Small intestine (tissue), 7 donors: ENCODE results near the gene MAP3K5. TPM values are rescaled to one million over a fixed set of nuclear protein-coding genes. Genes with fewer than 3 reads are reported as not detected.
"Not testable (repeated sequence)": the region's sequence is repeated elsewhere in the genome, so short reads cannot be mapped to it uniquely, and the experiment has no call there.

Source experiments
- DNase-seq, 2 donors: peaks; one replicate each; pipeline versions ENCODE4 v3.0.0 to v3.0.0-alpha.2; 2013
- FAIRE-seq: peaks from 2 replicates; lab custom pipeline; 2012; peaks lifted over from hg19 to GRCh38; lab: Jason Lieb, UNC
- H3K27ac ChIP-seq, 3 donors: one replicate each; pipeline ENCODE4 v1.5.1; 2013; ENCODE audit warnings: low read length in 2 of 3, mild to moderate bottlenecking in 2 of 3, control low read depth in 1 of 3, inconsistent platforms in 1 of 3, low read depth in 1 of 3, moderate library complexity in 1 of 3
- H3K27me3 ChIP-seq, 3 donors: one replicate each; pipeline ENCODE4 v1.6.1; 2013; ENCODE audit warnings: low read length in 3 of 3, inconsistent platforms in 1 of 3; ENCODE audit not compliant: control insufficient read depth in 3 of 3, insufficient read depth in 3 of 3
- H3K36me3 ChIP-seq, 3 donors: one replicate each; pipeline ENCODE4 v1.6.1; 2013; ENCODE audit warnings: low read length in 3 of 3, inconsistent platforms in 1 of 3, low read depth in 1 of 3, mild to moderate bottlenecking in 1 of 3, moderate library complexity in 1 of 3; ENCODE audit not compliant: control insufficient read depth in 3 of 3, insufficient read depth in 2 of 3
- H3K4me1 ChIP-seq, 3 donors: one replicate each; pipeline ENCODE4 v1.6.1; 2013; ENCODE audit warnings: low read length in 2 of 3, inconsistent platforms in 1 of 3, low read depth in 1 of 3, mild to moderate bottlenecking in 1 of 3, moderate library complexity in 1 of 3; ENCODE audit not compliant: control insufficient read depth in 3 of 3, insufficient read depth in 2 of 3
- H3K4me3 ChIP-seq, 3 donors: one replicate each; pipeline ENCODE4 v1.5.1; 2013; ENCODE audit warnings: low read length in 3 of 3, control low read depth in 1 of 3, inconsistent platforms in 1 of 3, low read depth in 1 of 3, mild to moderate bottlenecking in 1 of 3, moderate library complexity in 1 of 3
- H3K9me3 ChIP-seq, 2 donors: one replicate each; pipeline ENCODE4 v1.6.1; 2013; ENCODE audit warnings: low read depth in 1 of 2, low read length in 1 of 2; ENCODE audit not compliant: control insufficient read depth in 2 of 2, insufficient read depth in 1 of 2
- WGBS, 3 donors: extraction: QIAGEN DNeasy Blood & Tissue Kit; methylation state at CpG; one replicate each; pipeline ENCODE4 v1.1.7; 2013; 5-methylcytosine and 5-hydroxymethylcytosine counted together
- polyA plus RNA-seq, 4 donors: library from polyadenylated mRNA; stranded (reverse) in 3 of 4; unstranded in 1 of 4; fragments of 200-250 nt in 3 of 4; fragments of 120-200 nt in 1 of 4; gene quantifications; one replicate each; pipeline versions ENCODE4 v1.2.1 to v1.2.3, GENCODE V29; 2013
- donor health status: healthy with polysubstance abuse.
- donor health status: control.
- donor health status: control.
- donor health status: Bipolar disorder and iron deficiency.
- donor health status: healthy.

Gene MAP3K5
- polyA plus RNA-seq, 4 donors: 5.4 to 9.5 (median 7.0) TPM

DNA sequence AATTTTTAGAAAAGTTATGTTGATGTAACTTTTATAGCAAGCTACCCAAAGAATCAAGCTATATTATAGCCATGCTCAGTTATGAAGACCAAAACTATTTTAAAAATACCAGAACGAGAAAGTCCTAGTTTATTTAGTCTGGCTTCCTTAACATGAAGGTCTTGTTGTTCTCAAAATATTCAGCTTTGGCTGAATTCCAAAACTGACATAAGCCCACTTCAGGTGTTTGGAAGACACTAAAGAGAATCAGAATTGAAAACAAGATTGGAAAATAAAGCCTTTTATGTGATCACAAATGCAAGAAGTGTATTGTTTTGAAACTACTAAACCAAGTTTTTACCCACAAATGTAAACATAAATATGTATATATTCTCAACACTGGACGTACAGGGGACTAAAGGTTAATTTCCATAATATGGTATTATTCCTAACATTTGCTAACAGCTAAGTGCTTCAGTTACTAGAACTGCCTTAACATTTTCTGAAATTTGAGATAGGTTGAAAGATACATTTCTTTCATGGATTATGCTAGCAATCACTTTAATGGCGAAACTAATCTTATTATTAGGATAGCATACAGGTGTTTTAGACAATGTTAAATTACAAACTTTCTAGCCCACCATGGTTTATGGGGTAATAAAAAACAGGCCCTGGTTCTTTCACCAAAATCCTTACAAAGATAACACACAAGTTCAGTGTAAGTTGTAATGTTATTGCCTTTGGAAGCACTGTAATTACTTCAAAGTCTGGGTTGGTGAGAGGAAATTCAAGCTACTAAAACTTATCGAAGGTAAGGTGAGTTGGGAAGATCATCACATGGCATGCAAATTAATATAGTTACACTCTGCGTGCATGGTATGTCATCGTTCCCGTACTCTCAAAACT, 1.6 kb downstream of the MAP3K5 start:
- H3K27me3 ChIP-seq: no peaks in the 10 kb centered on the region
- H3K4me3 ChIP-seq: peak overlapping the region; percentile 89 to 95 (median 94)
- FAIRE-seq (no peak), DNase-seq (no peak)
- H3K9me3 ChIP-seq: no peaks in the 10 kb centered on the region
- H3K36me3 ChIP-seq: no peaks in the 10 kb centered on the region
- H3K4me1 ChIP-seq: peaks cover 6 to 17% (median 9%) of the 10 kb centered on the region in 3 donors
- WGBS, 3 donors: 15 to 24% (median 19%) methylated on average over 7 of the region's 7 CpGs
- peak overlapping the region; percentile 74 to 97 (median 94) for H3K27ac ChIP-seq

DNA sequence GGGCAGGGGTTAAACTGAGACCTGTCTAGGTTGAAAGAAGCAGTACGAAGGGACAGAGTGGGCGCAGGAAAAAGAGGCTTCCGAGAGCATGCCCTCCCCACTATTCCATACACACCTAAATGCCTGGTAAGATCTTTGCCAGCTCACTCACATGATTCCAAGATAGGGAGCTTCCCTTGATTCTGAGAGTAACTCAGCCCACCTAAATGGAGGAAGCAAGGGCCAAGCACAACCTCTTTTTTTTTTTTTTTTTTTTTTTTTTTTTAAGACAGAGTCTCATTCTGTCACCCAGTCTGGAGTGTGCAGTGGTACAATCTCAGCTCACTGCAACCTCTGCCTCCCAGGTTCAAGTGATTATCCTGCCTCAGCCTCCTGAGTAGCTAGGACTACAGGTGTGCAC, 2.8 kb downstream of the MAP3K5 start:
- H3K36me3 ChIP-seq, H3K27me3 ChIP-seq, H3K4me3 ChIP-seq, FAIRE-seq, DNase-seq, H3K9me3 ChIP-seq: not testable (repeated sequence)
- Histone ChIP-seq H3K27ac (peak overlapping the region in 2 of 3 donors; percentile 41 to 62), H3K4me1 (peaks cover 6 to 17% (median 9%) of the 10 kb centered on the region in 3 donors)
- 83 to 94% (median 84%) methylated on average over 3 of the region's 3 CpGs for WGBS, 3 donors

DNA sequence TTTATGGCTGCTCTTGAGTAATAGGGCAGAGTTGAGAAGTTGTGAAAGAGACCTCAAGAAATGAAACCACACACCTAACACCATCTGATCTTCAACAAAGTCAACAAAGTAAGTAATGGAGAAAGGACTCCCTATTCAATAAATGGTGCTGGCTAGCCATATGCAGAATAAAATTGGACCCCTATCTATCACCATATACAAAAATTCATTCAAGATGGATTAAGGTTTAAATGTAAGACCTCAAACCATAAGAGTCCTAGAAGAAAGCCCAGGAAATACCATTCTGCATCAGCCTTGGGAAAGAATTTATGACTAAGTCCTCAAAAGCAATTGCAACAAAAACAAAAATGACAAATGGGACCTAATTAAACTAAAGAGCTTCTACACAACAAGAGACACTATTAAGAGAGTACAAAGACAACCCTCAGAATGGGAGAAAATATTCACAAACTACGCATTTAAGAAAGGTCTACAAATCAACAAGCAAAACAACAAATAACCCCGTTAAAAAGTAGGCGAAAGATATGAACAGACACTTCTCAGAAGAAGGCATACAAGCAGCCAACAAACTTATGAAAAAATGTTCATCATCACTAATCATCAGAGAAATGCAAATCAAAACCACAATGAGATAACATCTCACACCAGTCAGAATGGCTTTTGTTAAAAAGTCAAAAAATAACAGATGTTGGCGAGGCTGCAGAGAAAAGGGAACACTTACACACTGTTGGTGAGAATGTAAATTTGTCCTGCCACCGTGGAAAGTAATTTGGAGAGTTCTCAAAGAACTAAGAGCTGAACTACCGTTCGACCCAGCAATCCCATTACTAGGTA, 4.0 kb downstream of the MAP3K5 start:
- no peaks in the 10 kb centered on the region for H3K27me3 ChIP-seq
- WGBS, 3 donors: 59 to 74% (median 61%) methylated on average over 7 of the region's 7 CpGs
- peaks cover 0 to 9% (median 0%) of the 10 kb centered on the region in 3 donors for H3K36me3 ChIP-seq
- H3K4me3 ChIP-seq: no peak overlapping the region
- peaks cover 4 to 14% (median 8%) of the 10 kb centered on the region in 3 donors for H3K4me1 ChIP-seq
- H3K9me3 ChIP-seq: no peaks in the 10 kb centered on the region
- FAIRE-seq: no peak
- peak; percentile 81 to 86 for DNase-seq
- peak overlapping the region in 2 of 3 donors; percentile 37 to 75 for H3K27ac ChIP-seq

DNA sequence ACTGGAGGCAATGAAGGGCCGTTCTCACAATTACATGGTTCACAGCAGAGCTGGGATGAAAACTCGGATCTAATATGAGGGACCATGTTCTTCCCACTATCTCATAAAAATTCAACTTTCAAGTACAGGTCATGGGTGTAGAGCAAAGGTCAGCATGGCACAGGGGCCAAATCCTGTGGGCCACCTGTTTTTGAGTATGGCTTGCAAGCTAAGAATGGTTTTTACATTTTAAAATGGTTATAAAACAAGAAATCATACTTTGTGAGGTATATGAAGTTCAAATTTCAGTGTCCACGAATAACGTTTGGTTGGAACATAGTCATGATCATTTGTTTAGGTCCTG, 4.6 kb downstream of the MAP3K5 start:
- Histone ChIP-seq H3K36me3 (peaks cover 0 to 12% (median 0%) of the 10 kb centered on the region in 3 donors), H3K4me1 (peaks cover 4 to 14% (median 8%) of the 10 kb centered on the region in 3 donors), H3K9me3 (no peaks in the 10 kb centered on the region), H3K27me3 (no peaks in the 10 kb centered on the region), H3K27ac (peak overlapping the region in 2 of 3 donors; percentile 64 to 75), H3K4me3 (no peak overlapping the region)
- DNase-seq (no peak), FAIRE-seq (no peak)
- WGBS, 3 donors: 44 to 55% (median 47%) methylated on average over 4 of the region's 4 CpGs

GRCh38 chr6:136786658-136787057, 5.6 kb downstream of the MAP3K5 start:
- H3K27me3 ChIP-seq: no peaks in the 10 kb centered on the region
- H3K27ac ChIP-seq: peak overlapping the region in 1 of 3 donors; percentile 51
- H3K4me3 ChIP-seq: no peak overlapping the region
- 91 to 95% (median 95%) methylated on average over 6 of the region's 6 CpGs for WGBS, 3 donors
- H3K4me1 ChIP-seq: peaks cover 4 to 14% (median 12%) of the 10 kb centered on the region in 3 donors
- DNase-seq (no peak), FAIRE-seq (no peak)
- H3K36me3 ChIP-seq: peaks cover 0 to 12% (median 0%) of the 10 kb centered on the region in 3 donors
- H3K9me3 ChIP-seq: no peaks in the 10 kb centered on the region

DNA sequence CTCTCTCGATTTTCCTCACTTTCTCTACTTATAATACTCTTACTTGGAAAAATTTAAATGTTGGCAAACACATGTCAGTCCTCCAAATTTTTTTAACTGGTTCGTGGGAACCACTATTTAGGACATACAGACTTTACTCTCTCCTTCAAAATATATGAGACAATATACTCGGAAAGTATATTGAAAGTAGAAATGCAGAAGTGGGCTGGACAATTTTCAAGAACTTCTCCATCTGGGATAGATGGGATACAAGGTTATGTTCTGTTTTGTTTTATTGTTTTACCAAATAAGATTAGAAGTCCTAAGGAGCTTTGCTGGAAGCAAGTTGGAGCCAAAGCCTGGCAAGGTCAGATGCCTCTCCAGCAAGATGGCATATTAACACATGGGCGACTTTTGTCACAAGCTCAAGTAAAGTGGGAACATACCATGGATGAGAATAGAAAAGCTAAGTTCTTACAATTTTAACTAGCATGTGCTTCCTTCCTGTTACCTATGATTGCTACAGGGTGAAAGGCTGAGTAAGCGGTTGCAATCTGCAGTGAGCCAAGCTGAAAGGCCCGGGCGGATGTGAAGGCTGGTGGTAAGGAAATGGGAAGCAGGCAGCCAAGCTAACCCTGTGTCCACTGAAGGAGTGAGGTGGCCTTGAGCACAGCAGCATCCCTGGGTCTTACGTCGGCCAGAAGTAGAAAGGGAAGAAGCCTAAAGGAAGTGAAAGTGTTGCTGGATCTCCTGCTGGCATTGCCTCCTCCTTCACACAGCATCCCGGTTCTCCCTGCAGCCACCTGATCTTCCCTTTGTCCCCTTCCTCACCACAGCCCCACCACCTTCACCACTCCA, 7.1 kb downstream of the MAP3K5 start:
- H3K4me3 ChIP-seq: no peak overlapping the region

GRCh38 chr6:136784271-136784664, 8.0 kb downstream of the MAP3K5 start:
- DNase-seq: no peak
- peak overlapping the region in 1 of 3 donors; percentile 24 for H3K27ac ChIP-seq
- no peaks in the 10 kb centered on the region for H3K27me3 ChIP-seq
- no peak for FAIRE-seq
- no peaks in the 10 kb centered on the region for H3K9me3 ChIP-seq
- peaks cover 0 to 12% (median 0%) of the 10 kb centered on the region in 3 donors for H3K36me3 ChIP-seq
- no peak overlapping the region for H3K4me3 ChIP-seq
- 76 to 88% (median 76%) methylated on average over 8 of the region's 8 CpGs for WGBS, 3 donors
- peaks cover 7 to 10% (median 9%) of the 10 kb centered on the region in 3 donors for H3K4me1 ChIP-seq

More for the DNA sequence above, 7.1 kb downstream of the MAP3K5 start:
- DNase-seq (peak in 1 of 2 donors; percentile 48), FAIRE-seq (no peak)
- Histone ChIP-seq H3K4me1 (peaks cover 4 to 12% (median 10%) of the 10 kb centered on the region in 3 donors), H3K36me3 (peaks cover 0 to 12% (median 0%) of the 10 kb centered on the region in 3 donors), H3K27ac (peak overlapping the region in 1 of 3 donors; percentile 34), H3K9me3 (no peaks in the 10 kb centered on the region), H3K27me3 (no peaks in the 10 kb centered on the region)
- WGBS, 3 donors: 66 to 89% (median 66%) methylated on average over 10 of the region's 10 CpGs
